Brain pericyte (primary cell): ENCODE results near the gene SPAG9.

Experiments
- DNase-seq: peaks from one replicate; pipeline ENCODE4 v3.0.0-alpha.2; 2012; ENCODE audit warnings: low read depth, low spot score

The SPAG9 gene

DNA sequence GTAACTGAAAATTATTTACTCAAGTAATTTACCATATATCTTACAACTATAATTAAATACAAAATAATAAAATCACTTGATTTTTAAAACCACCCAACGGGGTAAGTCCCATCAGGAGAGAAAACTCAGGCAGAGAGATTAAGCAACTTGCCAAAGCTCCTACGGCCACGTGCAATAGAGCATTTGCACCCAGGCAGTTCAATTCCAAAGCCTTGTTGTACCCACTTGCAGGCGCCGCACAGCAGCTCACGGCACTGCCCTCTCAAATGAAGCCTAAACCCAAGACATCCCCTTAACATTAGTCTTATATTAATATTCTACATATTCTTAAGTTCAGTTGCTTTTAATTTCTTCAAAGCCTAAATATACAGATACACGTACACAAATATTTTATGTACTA is 75.7 kb downstream of the SPAG9 start:
- no peak for DNase-seq

DNA sequence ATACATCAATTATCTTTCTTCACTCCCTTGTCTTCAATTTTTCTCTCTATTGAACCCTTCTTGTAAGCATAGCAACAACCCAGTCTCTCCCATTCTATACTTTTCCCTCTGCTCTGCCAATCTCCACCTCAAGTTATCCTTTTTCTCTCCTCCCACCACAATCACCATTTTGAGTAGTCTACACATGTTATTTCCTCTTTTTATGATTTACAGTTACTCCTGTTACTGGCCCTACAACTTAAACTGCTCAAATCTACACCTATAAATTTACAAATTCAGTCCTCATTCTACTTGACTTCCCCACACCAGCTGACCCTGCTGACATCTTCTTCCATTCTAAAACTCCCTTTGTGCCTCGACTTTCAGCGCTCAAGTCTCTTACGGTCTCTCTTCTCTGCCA is 84.6 kb downstream of the SPAG9 start:
- no peak for DNase-seq

DNA sequence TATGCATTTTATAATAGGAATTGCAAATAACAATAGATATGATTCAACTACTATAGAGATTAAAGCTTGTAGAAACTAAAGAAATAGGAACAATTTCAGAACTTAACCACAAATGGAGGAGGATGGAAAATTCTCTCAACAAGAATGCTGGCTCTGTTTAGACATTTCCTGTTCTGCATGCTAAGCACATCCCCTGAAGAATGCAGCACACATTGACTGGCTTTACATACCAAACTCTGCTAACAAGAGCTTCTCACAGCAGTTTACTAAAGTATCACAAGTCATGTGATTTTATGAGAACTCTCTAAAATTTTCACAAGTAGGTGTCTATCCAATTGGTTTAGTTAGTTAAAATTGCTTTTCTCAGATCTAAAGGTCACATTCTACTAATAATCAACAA is 85.2 kb downstream of the SPAG9 start:
- DNase-seq, result no peak

DNA sequence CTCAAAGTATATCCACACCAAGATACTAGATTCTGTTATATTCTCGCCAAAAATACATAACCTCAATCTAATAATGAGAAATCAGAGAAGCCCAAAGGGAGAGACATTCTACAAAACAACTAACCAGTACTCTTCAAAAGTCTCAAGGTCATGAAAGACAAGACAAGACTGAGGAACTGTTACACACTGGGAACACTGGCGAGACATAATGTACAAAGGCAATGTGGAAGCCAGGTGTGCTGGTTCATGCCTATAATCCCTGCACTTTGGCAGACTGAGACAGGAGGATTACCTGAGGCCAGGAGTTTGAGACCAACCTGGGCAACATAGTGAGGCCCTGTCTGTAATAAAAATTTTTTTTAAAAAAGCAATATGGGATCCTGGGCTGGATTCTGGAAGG is 85.9 kb downstream of the SPAG9 start:
- DNase-seq, result no peak

DNA sequence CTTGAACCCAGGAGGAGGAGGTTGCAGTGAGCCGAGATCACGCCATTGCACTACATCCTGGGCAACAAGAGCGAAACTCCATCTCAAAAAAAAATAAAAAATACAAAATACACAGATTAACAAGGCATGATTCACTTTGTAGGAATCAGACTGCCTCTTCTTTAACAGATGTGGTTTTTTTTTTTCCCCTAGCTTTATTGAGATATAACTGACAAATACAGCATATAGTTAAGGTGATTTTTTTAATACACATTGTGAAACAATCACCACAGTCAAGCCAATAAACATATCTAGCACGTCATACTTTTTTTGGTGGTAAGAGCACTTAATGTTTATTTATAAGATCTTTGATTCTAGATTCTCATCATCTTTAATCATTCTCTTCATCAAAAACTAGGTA is 87.8 kb downstream of the SPAG9 start:
- DNase-seq, result no peak

DNA sequence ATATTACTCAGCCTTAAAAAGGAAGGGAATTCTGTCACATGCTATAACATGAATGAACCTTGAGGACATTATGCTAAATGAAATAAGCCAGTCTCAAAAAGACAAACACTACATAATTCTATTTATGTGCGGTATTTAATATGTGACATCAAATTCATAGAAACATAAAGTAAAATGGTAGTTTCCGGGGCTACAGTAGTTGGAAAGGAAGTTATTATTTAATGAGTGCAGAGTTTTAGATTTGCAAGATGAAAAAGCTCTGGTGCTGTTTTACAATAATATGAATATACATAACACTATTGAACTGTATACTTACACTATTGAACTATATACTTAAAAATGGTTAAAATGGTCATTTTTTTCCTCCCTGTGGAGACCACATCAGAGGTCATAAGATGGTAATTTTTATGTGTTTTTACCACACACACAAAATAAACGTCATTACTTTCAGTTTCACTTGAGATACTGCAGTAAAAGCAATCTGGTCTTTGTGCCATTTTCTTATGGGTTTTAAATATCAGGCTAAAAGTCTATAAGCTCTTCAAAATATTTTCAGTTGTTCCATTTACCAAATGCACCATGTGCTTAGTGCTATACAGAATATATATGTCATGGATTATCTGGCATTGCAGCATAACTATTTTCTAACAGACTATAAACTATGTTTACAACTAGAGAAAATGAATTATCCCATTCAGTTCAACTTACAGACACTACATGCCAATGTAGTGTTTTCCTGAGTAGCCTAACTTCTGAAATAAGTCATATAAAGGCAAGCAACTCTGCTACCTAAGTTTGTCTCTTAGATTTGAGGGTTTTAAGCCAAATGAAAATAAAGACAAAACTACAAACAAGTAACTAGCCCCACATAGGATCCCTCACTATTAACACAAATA is 90.9 kb downstream of the SPAG9 start:
- peak; percentile 10 for DNase-seq

DNA sequence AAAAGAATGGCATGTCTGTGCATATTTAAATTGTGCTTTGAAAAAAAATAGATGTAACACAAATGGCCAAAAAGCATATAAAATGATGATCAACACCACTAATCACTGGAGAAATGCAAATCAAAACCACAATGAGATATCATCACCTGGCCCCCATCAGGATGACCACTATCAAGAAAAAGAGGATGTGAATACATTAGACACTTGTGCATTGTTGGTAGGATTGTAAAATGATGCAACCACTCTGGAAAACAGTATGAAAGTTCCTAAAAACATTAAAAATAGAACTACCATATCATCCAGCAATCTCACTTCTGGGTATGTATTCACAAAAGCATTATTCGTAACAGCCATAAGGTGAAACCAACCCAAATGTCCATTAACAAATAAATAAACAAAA is 91.5 kb downstream of the SPAG9 start:
- DNase-seq, result no peak

DNA sequence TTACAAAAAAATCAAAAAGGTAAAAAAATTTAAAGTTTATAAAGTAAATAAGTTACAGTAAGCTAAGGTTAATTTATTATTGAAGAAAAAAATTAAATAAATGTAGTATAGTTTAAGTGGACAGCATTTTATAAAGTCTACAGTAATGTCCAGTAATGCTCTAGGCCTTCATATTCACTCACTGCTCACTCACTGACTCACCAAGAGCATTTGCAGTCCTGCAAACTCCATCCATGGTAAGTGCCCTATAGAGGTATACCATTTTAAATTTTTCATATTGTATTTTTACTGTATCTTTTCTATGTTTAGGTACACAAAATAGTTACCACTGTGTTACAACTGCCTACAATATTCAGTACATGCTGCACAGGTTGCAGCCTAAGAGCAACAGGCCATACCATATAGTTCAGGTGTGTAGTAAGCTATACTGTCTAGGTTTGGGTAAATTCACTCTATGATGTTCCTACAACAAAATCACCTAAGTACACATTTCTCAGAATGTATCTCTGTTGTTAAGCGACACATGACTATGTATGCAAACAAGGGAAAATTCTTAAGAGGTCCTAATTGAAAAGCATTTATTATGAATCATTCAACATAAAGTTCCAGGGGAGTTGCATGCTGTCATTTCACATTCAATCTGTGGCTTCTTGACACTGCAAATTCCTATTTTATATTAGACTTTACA is 92.3 kb downstream of the SPAG9 start:
- no peak for DNase-seq

DNA sequence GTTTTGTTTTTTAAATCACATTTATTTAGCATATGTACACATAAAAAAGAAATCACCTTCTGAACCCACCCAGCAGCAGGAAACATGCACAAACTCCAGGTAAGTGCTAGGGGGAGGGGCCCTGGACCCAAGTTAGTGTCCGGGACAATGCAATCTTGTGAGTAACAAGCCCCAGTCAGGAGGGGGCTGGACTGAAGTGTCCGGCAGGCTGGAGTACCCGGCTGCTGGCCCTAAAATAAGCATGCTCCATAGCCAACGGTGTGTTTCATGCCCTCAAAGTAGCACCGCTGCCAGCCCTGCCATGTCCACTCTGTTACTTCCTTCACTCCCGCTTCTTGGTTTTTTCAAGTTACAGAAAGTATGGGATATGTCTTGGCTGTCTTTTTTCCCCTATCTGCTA is 102.1 kb downstream of the SPAG9 start:
- DNase-seq, result no peak

DNA sequence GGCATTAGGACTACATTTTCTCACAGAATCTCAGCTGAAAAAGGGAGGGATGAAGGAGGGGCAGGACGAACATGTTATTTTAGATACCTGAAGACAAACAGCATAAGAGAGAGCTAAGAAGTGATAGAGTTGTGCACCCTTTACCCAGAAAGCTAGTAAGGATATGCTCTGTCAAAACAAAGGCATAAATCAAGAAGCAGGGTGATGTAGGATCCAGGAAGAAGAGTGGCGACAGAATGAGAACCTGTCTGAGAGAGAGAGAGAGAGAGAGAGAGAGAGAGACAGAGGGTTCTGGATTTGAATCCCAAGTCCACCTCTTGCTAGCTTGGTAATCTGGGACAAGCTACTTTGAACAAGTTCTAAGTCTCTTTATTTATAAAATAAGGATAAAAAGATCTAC is 103.4 kb downstream of the SPAG9 start:
- DNase-seq, result no peak

DNA sequence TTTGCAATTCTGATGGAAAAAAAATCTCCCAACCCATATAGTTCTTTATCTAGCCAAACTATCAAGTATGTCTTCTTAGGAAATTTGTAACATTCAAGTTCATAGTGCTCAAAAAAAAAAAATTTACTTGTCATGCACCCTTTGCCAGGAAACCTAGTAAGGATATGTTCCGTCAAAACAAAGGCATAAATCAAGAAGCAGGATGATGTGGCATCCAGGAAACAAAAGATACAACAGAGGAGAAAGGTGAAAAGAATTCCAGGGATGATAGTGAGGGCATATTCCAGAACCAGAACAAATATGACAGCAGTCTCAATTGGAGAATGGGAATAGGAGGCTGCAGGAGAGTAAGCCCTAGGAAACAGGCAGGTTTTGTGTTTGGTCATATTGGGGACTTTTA is 104.6 kb downstream of the SPAG9 start:
- DNase-seq, result no peak

DNA sequence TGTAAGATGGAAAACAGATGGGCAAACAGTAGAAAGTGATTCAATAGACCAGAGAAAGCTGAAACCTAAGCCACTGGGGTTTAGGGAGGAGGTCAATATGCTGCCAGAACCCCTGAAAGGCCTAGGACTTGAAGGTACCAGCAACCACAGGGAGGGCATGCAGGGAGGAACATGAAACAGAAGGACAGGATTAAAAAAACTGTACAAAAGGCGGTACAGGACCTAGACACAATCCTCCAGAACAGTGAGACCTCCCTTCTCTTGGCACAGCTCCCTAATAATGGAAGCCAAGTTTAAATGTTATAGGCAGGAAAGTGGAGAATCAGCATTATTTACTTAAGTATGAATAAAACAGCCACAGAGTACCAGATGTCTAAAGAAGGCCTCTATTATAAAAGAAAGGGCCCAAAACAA is 105.5 kb downstream of the SPAG9 start:
- DNase-seq, result peak; percentile 22

DNA sequence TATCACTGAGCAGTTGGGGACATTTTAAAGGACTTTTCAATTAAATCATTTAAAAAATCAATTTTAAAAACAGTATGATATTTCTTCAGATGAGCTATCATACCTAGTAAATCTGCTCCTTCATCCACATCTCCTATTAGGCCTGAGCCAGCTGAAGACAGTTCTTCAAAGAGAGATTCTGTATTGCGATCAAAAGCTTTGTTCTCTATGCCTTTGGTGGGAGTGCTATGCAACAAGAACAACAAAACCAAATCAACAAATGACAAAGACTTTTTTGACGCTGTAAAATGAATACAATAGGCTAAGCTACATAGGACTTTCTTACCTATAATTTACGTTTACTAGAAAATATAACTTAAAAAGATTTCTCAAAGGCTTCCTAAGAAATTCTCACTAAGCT is 106.5 kb downstream of the SPAG9 start:
- DNase-seq, result no peak

DNA sequence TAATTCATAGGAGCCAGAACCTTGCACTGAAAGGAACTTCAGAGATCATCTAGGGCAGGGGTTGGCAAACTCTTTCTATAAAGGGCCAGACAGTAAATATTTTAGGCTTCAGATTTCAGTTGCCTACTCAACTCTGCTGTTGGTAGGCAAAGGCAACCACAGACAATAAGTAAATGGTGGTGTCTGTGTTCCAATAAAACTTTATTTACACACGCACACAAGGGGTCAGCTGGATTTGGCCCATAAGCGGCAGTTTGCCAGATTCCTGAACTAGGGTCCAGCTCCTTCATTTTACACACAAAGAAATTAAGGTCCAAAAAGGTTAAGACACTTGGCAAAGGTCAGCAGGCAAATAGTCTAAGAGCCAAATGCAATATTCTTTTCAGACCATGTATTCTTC is 107.3 kb downstream of the SPAG9 start:
- no peak for DNase-seq

DNA sequence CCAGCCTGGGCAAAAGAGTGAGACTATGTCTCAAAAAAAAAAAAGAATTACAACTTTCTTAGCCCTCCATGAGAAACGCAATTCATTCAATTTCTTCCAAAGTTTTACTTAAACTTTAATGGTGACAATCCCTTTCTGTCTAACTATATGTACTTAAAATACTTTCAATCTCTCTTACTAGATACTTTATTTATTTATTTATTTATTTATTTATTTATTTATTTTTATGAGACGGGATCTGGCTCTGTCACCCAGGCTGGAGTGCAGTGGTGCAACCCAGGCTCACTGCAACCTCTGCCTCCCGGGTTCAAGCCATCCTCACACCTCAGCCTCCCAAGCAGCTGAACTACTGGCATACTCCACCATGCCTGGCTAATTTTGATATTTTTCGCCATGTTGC is 108.1 kb downstream of the SPAG9 start:
- no peak for DNase-seq

DNA sequence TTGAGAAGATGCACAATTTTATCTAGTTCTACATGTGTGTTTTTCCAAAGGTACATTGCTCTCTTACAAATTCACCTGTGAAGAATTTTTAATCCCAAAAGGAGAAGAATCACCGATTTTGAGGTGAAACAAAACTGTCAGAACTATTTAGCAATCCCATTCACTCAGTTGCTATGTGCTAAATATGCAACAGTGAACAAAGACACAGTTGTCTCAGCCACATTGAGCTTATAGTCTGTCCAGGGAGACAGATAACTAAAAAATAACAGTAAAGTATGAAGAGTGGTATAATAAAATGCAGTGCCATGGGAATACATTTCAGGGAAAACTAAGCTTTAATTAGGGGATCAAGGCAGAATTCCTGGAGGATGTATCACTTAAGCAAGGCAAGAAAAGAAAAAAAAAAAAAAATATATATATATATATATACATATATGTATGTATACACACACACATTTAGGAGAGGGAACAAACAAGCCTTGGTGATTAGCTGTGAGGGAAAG is 110.4 kb downstream of the SPAG9 start:
- no peak for DNase-seq

DNA sequence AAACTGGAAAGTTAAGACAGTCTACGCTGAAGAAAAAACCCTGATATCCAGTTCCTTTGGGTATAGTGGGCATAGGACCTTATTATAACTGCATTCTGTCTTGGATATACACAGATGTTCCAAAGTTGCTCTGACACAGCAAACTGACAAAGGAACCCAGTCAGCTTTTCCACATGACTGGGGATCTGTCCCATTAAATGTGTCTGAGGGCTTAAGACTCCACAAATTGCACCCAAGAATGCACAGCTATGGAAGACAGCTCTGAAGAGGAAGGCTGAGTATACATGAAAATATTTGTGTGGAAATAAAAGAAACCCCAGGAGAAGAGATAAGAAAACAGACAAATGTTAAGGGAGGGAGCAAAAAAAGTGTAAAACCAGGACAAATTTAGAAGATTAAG is 114.1 kb downstream of the SPAG9 start:
- DNase-seq, result no peak

DNA sequence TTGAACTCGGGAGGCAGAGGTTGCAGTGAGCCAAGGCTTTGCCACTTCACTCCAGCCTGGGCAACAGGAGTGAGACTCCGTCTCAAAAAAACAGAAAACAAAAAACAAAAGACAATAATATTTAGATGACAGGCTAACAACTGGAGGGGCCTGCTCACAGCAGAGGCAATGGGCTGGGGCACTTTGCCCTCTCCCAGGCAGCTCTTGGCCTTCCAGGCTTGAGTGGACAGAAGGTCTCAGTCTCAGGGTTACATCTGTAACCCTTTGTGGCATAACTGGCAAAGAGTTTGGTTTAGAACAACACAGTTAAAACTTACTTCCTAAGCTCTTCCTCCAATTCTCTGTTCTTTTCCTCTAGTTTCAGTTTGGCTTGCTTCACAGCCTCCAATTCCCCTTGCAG is 114.9 kb downstream of the SPAG9 start:
- DNase-seq, result no peak

DNA sequence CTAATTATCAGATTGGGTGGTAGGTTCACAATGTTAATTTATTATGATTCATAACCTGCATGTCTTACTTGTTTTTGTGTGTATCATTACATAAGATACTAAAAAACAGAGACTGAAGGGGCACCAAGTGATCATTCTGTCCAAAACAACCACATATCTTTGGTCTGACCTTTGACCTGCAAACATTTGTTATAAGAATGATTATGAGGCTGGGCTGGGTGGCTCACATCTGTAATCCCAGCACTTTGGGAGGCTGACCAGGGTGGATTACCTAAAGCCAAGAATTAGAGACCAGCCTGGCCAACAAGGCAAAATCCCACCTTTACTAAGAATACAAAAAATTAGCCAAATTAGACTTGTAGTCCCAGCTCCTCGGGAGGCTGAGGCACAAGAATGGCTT is 116.4 kb downstream of the SPAG9 start:
- DNase-seq, result no peak

DNA sequence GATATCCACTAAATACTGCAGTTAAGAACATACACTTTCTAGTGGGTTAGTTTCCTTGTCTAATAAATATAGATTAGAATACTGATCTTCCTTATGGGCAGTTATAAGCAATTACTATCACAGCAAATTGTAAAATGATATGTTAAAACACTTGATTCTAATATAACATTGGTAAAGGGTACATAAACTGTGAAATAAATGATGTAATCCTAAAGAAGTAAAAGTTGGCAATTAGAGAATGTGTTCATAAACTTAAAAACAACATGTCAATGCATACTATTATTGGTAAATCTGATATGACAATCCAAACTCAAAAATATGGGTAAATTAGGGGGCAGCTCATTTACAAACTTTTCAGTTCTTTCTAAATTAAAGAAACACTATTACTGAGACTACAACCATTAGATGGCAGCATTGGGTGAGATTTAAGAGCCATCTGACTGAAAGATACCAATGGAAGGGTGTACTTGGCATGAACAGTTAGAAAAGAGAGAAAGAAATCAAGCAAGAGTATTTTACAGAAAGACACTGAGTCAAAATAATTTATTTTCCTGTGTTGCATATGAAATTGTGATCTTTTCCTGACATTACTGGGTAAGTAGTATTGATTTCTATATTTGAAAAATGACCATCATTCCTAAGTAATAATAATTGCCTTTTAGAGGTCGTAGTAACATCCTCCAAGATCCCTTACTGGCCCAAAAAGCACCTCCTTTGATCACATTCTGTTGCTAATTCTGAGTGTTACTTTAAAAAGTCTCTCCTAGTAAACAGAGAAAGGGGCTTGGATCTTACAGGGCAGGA is 119.6 kb downstream of the SPAG9 start:
- DNase-seq, result peak; percentile 26

DNA sequence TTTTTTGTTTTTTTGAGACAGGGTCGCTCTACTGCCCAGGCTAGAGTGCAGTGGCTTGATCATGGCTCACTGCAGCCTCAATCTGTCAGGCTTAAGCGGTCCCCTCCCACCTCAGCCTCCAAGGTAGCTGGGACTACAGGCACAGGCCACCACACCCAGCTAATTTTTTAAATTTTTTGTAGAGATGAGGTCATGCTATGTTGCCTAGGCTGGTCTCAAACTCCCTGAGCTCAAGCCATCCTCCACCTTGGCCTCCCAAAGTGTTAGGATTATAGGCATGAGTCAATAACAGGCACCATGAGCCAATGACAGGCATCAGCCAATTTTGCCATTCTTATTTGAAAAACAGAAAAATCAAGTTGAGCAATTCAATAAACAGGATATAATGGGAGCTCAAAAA is 125.0 kb downstream of the SPAG9 start:
- no peak for DNase-seq

DNA sequence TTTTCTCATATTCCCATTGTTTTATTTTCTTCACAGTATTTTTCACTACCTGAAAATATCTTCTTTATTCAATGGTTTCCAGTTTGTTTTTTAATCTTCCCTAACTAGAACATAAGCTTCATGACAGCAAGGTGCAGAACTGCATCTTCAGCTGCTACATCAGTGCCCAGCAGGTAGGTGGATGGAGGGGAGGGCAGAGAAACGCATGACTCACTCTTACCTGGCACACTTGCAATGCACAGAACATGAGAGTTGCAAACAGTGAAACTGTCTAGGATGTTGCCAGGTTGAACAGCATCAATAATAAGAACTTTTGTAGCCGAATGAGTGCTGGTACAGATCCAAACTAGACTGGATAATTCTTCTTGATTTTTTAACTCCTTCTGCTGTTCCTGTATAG is 127.1 kb downstream of the SPAG9 start:
- DNase-seq, result no peak
